GM19438 (cell line): ENCODE data around the gene PHC2.

Experiments used
- ATAC-seq: cut with Tn5 transposase; IDR thresholded peaks from one replicate; pipeline ENCODE4 v1.9.1; 2021; ENCODE audit warnings: low read depth; ENCODE audit not compliant: unreplicated experiment

The PHC2 gene

DNA sequence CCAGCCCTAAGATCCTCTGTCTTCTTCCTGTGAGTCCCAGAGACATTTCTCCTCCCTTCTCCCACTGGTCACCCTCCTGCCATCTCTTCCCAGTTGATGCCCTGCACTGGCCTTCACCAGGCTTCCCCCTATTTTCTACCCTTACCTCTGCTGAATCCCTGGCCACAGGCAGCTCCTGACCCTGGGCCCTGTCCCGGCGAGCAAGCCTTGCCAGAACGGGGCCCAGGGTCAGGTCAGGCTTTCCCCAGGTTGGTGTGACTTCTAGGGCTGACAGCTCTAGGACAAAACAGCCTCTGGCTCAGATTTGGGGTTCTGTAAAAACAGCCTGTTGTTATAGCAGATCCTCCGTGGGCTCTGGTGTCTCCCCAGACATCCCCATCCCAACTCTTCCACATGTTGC, 57.3 kb downstream of the PHC2 start:
- no peak for ATAC-seq

DNA sequence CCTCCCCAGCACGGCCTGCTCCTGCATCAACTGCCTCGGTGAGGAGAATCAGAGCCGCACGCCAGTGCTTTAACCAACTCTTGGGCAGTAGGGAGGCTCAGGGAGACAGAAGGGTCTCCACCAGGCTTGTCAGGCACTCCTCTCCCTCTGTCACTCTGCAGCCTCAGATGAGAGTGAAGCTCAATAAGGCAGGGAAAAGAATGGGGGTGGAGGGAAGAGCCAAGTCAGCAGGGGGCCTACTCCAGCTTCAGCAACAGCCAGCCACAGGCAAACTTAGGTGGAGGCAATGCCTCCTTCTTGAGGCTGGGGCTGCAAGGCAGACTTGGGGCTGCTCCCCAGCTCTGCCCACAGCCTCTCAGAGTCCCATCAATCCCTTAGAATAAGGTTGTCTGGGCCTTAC, 58.2 kb downstream of the PHC2 start:
- ATAC-seq: no peak

GRCh38 chr1:33372162-33372561, 58.7 kb downstream of the PHC2 start:
- ATAC-seq: no peak

GRCh38 chr1:33371334-33371733, 59.6 kb downstream of the PHC2 start:
- no peak for ATAC-seq

DNA sequence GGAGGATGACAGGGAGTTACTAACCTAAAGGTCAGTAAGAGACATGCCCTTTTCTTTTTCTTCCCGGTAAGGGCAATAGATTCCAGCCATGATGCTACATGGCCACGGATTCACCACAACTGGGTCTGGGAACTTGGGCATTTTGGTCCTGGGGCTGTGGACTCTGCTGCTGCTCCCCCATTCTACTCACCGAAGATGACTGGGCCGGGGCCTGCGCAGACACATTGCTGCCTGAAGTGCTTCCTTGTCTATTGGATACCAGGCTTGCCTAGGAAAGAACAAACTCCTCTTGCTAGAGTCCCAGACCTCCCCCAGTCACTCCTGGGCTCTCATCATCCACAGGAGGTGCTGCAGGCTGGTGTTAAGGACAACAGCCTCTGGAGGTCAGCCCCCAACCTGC, 60.1 kb downstream of the PHC2 start:
- ATAC-seq: no peak

- ATAC-seq: no peak
Measured at GRCh38 chr1:33370301-33370700, 60.6 kb downstream of the PHC2 start.

DNA sequence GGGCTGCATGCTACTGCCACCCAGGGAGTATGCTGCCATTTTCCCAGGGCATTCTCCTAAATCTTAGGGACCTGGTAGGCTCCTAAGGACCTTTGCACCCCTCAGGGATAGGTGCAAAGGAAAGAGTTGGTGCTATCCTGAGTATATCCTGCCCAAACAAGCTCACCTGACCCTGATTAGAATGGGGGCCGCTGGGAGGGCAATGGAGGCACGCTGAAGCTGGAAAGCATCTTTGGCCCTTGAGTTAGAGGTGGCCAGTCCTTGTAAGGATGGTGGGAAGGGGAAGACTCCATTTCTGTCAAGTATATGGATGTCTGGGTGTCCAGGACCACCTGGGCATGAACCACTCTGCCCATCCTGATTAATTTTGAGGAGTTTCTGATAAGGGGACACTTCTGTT, 61.1 kb downstream of the PHC2 start:
- no peak for ATAC-seq

DNA sequence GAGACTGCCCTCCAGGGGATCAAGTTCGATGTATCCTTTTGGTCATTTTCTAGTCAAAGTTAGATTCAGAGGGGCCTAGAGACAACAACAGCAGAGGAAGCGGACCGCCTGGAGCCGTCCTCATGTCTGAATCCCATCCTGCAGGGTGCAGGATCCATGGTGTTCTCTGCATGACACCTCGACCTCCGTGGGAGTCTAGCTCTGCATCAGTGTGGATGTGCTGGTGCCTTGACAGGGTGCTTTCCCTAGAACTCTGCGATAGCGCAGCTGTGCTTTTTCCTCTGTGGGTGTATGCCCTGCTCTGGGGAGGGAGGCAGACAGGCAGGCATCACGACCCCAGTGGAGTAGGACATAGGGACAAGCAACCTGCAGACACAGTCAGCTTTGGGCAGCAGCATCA, 61.8 kb downstream of the PHC2 start:
- no peak for ATAC-seq

- ATAC-seq: no peak
Measured at GRCh38 chr1:33368431-33368830, 62.5 kb downstream of the PHC2 start.

GRCh38 chr1:33367485-33368405, 63.1 kb downstream of the PHC2 start:
- ATAC-seq: no peak

DNA sequence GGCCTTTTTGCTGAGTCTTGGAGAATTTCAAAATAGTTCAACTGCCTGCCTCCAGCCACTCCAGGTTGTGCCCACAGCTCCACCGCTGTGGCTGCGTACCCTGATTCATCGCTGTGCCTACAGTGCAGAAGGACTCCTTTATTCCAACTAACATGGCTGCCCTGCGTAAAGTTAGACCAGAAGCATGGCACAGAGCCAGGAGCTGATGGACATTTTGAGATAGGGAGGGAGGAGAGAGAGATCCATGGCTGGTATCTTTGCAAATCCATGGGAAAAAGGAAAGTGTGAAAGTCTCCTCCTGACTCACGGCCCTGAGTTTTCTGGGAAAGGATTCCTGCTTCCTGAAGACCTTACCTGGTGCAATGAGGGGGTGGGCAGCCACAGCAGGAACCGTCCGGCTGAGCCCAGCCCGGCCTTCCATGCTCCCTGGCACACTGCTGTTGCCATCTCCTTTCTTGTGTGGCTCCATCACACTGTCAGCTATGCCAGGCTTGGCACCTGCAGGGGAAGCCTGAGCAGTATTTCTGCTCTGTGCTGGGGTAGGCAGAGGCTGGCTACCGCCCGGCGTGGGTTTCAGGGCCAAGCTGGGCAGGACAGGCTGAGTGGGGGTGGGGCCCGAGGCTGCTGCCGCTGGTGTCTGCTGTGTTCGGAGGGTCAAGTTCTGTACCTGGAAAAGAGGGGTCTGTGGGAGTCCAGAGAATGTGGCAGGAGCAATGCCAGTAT, 64.0 kb downstream of the PHC2 start:
- no peak for ATAC-seq

GRCh38 chr1:33365560-33365997, 65.3 kb downstream of the PHC2 start:
- ATAC-seq: no peak

- ATAC-seq: no peak
Measured at GRCh38 chr1:33364565-33364918, 66.4 kb downstream of the PHC2 start.

- ATAC-seq: no peak
Measured at GRCh38 chr1:33363470-33363861, 67.4 kb downstream of the PHC2 start.

- no peak for ATAC-seq
Measured at GRCh38 chr1:33363021-33363420, 67.9 kb downstream of the PHC2 start.

DNA sequence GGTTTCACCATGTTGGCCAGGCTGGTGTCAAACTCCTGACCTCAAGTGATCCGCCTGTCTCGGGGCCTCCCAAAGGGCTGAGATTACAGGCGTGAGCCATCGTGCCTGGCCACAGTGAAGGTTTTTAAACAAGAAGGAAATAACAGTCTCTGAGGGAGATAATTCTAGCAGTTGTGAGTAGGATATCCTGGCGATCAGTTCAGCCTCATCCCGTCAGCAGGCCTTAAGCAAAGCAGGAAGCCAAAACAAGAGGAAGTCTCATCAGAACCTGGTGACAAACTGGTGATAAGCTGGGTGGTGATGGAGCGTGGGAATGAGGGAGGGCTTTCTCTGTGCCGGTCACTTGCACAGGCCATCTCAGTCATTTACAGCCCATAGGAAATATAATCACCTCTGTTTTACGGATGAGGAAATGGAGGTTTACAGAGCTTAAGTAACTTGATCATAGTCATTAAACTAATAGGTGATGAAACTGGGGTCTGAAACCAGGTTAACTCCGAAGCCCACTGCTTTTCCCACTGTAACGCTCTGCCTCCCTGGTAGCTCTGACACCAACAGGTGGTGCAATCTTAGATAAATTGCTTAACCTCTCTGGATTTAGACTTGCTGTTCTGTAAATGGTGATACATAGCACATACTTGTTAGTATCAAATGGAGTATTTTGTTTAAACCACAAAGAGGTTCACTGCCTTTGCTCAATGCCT, 69.2 kb downstream of the PHC2 start:
- no peak for ATAC-seq

DNA sequence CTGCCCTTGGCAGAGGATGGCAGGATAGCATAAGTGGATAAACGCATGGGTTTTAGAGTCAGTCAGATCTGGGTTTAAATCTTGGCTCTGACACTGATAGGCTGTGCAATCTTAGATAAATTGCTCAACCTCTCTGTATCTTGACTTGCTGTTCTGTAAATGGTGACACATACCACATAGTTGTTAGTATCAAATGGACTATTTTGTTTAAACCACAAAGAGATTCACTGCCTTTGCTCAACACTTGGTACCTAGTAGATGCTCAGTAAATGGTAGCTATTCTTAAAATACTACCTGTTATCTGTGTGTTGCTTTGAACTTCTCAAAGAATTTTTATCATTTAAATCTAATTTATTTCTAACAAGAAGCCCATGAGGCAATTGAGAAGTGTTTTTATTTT, 70.5 kb downstream of the PHC2 start:
- ATAC-seq: no peak

DNA sequence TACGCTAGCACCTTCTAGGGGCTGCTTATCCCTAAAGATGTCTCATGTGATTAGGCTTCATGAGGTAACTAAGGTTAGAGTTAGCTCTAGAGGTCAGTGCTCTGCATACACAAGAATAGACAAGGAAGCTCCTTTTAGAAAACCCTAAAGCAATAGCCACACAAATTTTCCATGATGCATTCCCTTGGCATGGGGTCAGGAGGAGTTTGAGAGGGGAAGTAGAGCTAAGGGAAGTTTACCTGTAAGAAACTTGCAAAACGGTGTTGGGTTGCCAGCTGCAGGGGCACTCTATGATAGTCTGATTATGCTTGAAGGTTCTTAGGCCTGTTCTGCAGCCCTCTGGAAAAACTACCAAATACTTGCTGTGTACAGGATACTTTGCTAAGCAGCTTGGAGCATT, 71.0 kb downstream of the PHC2 start:
- no peak for ATAC-seq

- no peak for ATAC-seq
Measured at GRCh38 chr1:33358795-33359503, 71.9 kb downstream of the PHC2 start.

- no peak for ATAC-seq
Measured at GRCh38 chr1:33358114-33358794, 72.6 kb downstream of the PHC2 start.
